H9 (cell line): ENCODE data around the gene UBE2B. TPM values are rescaled to one million over a fixed set of nuclear protein-coding genes. Genes with fewer than 3 reads are reported as not detected.

Experiments used
- DNase-seq: peaks from one replicate; pipeline ENCODE4 v3.0.0-alpha.2; 2017
- H2AFZ ChIP-seq: one replicate; pipeline ENCODE4 v1.6.1; 2013; ENCODE audit warnings: mild to moderate bottlenecking, low read length, control low read depth, moderate library complexity
- H2AK5ac ChIP-seq: 2 replicates; pipeline ENCODE4 v1.6.1; 2013; ENCODE audit warnings: low read length, control low read depth, mixed read lengths; ENCODE audit not compliant: insufficient read length
- H2BK120ac ChIP-seq: one replicate; pipeline ENCODE4 v1.6.1; 2013; ENCODE audit warnings: low read depth, mild to moderate bottlenecking, low read length, control low read depth, inconsistent platforms; ENCODE audit not compliant: poor library complexity, severe bottlenecking
- H2BK12ac ChIP-seq: 2 replicates; pipeline ENCODE4 v1.6.1; 2013; ENCODE audit warnings: low read length, control low read depth, mixed read lengths, low read depth; ENCODE audit not compliant: insufficient read length
- H2BK15ac ChIP-seq: 2 replicates; pipeline ENCODE4 v1.6.1; 2013; ENCODE audit warnings: low read depth, low read length, control low read depth
- H2BK20ac ChIP-seq: one replicate; pipeline ENCODE4 v1.6.1; 2013; ENCODE audit warnings: low read depth, mild to moderate bottlenecking, low read length, control low read depth, inconsistent platforms; ENCODE audit not compliant: poor library complexity, severe bottlenecking
- H2BK5ac ChIP-seq: 2 replicates; pipeline ENCODE4 v1.6.1; 2013; ENCODE audit warnings: low read length, control low read depth, mixed read lengths; ENCODE audit not compliant: insufficient read length
- H3K14ac ChIP-seq: 2 replicates; pipeline ENCODE4 v1.6.1; 2013; ENCODE audit warnings: low read length, control low read depth; ENCODE audit not compliant: insufficient read depth
- H3K18ac ChIP-seq: 2 replicates; pipeline ENCODE4 v1.6.1; 2013; ENCODE audit warnings: low read depth, mild to moderate bottlenecking, mixed read lengths, low read length, control low read depth; ENCODE audit not compliant: insufficient read length
- H3K23ac ChIP-seq: 2 replicates; pipeline ENCODE4 v1.6.1; 2013; ENCODE audit warnings: low read length, control low read depth, mixed read lengths, low read depth; ENCODE audit not compliant: insufficient read length
- H3K23me2 ChIP-seq: 2 replicates; pipeline ENCODE4 v1.6.1; 2013; ENCODE audit warnings: low read depth, mild to moderate bottlenecking, mixed read lengths, low read length, control low read depth; ENCODE audit not compliant: insufficient read length, poor library complexity, severe bottlenecking
- H3K27ac ChIP-seq: 2 replicates; pipeline ENCODE4 v1.5.1; 2013; ENCODE audit warnings: low read length, control low read depth, mixed read lengths, low read depth; ENCODE audit not compliant: insufficient read length
- H3K27me3 ChIP-seq: 2 replicates; pipeline ENCODE4 v1.6.1; 2013; ENCODE audit warnings: low read length, control low read depth, inconsistent platforms; ENCODE audit not compliant: insufficient read depth
- H3K4ac ChIP-seq: 2 replicates; pipeline ENCODE4 v1.6.1; 2013; ENCODE audit warnings: low read depth, mild to moderate bottlenecking, control low read depth, inconsistent platforms, low read length, moderate library complexity
- H3K4me1 ChIP-seq: 2 replicates; pipeline ENCODE4 v1.6.1; 2013; ENCODE audit warnings: low read length, control low read depth, inconsistent platforms; ENCODE audit not compliant: insufficient read depth
- H3K4me2 ChIP-seq: 2 replicates; pipeline ENCODE4 v1.6.1; 2013; ENCODE audit warnings: low read length, control low read depth, mixed read lengths; ENCODE audit not compliant: insufficient read length, insufficient read depth
- H3K56ac ChIP-seq: 2 replicates; pipeline ENCODE4 v1.6.1; 2013; ENCODE audit warnings: low read depth, mild to moderate bottlenecking, mixed read lengths, low read length, control low read depth; ENCODE audit not compliant: insufficient read length
- H3K79me1 ChIP-seq: 2 replicates; pipeline ENCODE4 v1.6.1; 2013; ENCODE audit warnings: low read depth, mild to moderate bottlenecking, moderate library complexity, low read length, control low read depth, inconsistent platforms; ENCODE audit not compliant: insufficient read depth, poor library complexity, severe bottlenecking
- H3K79me2 ChIP-seq: 2 replicates; pipeline ENCODE4 v1.6.1; 2013; ENCODE audit warnings: low read length, control low read depth, inconsistent platforms; ENCODE audit not compliant: insufficient read depth
- H3K9ac ChIP-seq: 2 replicates; pipeline ENCODE4 v1.6.1; 2013; ENCODE audit warnings: low read length, control low read depth, mixed read lengths; ENCODE audit not compliant: insufficient read length; ENCODE audit errors: extremely low read depth
- H3K9me3 ChIP-seq: one replicate; pipeline ENCODE4 v1.6.1; 2013; ENCODE audit warnings: low read depth, low read length, inconsistent platforms; ENCODE audit not compliant: control insufficient read depth
- H3T11ph ChIP-seq: one replicate; pipeline ENCODE4 v1.6.1; 2013; ENCODE audit warnings: mild to moderate bottlenecking, low read length, control low read depth, inconsistent platforms
- H4K20me1 ChIP-seq: one replicate; pipeline ENCODE4 v1.6.1; 2013; ENCODE audit not compliant: control insufficient read depth, insufficient read length, insufficient read depth
- H4K5ac ChIP-seq: 2 replicates; pipeline ENCODE4 v1.6.1; 2013; ENCODE audit warnings: low read depth, mild to moderate bottlenecking, mixed read lengths, low read length, control low read depth; ENCODE audit not compliant: insufficient read length
- H4K8ac ChIP-seq: replicated peaks from 2 replicates; pipeline ENCODE4 v1.6.1; 2013; ENCODE audit warnings: low read length, control low read depth, mixed read lengths, low read depth; ENCODE audit not compliant: insufficient read length
- H4K91ac ChIP-seq: 2 replicates; pipeline ENCODE4 v1.6.1; 2013; ENCODE audit warnings: low read depth, mild to moderate bottlenecking, moderate library complexity, mixed read lengths, low read length, control low read depth; ENCODE audit not compliant: insufficient read length
- H3K27ac Mint-ChIP-seq, 3 experiments: 2 replicates in 2 of 3; 3 replicates in 1 of 3; pipeline ENCODE4 v1.8.0; 2020 to 2021; ENCODE audit warnings: mixed read lengths in 3 of 3, mild to moderate bottlenecking in 1 of 3, moderate library complexity in 1 of 3
- H3K27me3 Mint-ChIP-seq: 2 replicates; pipeline ENCODE4 v1.8.0; 2021; ENCODE audit warnings: low read depth, mild to moderate bottlenecking, moderate library complexity, mixed read lengths
- H3K36me3 Mint-ChIP-seq, 3 experiments: 2 replicates in 2 of 3; 3 replicates in 1 of 3; pipeline ENCODE4 v1.8.0; 2020 to 2021; ENCODE audit warnings: low read depth in 3 of 3, mixed read lengths in 3 of 3; ENCODE audit not compliant: insufficient read depth in 1 of 3
- H3K4me1 Mint-ChIP-seq, 2 experiments: 2 replicates each; pipeline ENCODE4 v1.8.0; 2020; ENCODE audit warnings: mixed read lengths in 2 of 2
- H3K4me3 Mint-ChIP-seq, 2 experiments: 2 replicates in 1 of 2; 3 replicates in 1 of 2; pipeline ENCODE4 v1.8.0; 2020 to 2021; ENCODE audit warnings: mild to moderate bottlenecking in 2 of 2, mixed read lengths in 2 of 2, moderate library complexity in 1 of 2
- H3K9me3 Mint-ChIP-seq, 2 experiments: 2 replicates in 1 of 2; 3 replicates in 1 of 2; pipeline ENCODE4 v1.8.0; 2020; ENCODE audit warnings: mild to moderate bottlenecking in 2 of 2, mixed read lengths in 2 of 2, moderate library complexity in 1 of 2
- CTCF ChIP-seq: fragments of 200-600 bp; sonication (generic); conservative IDR thresholded peaks from 3 replicates; pipeline ENCODE4 v1.8.0; 2021; ENCODE audit warnings: antibody characterized with exemption, mild to moderate bottlenecking
- WGBS: extraction: QIAGEN DNeasy Blood & Tissue Kit; methylation state at CpG from one replicate; pipeline ENCODE4 v1.1.7; 2013; ENCODE audit warnings: missing lambda C conversion rate, low lambda C conversion rate, mixed read lengths; ENCODE audit not compliant: insufficient read length; ENCODE audit errors: extremely low coverage; 5-methylcytosine and 5-hydroxymethylcytosine counted together
- total RNA-seq: library from RNA; stranded (reverse); gene quantifications from 2 replicates; pipeline ENCODE4 v1.2.1, GENCODE V29; 2021

Gene UBE2B
- total RNA-seq, 1 experiment from 2014 or later: 50.3 TPM

GRCh38 chr5:134409321-134409720 lies 38.0 kb downstream of the UBE2B start:
- Histone ChIP-seq H3K18ac (no peak overlapping the region), H2BK20ac (no peak overlapping the region), H4K5ac (no peak overlapping the region), H3K79me1 (peaks cover 5% of the 10 kb centered on the region), H3K23me2 (peaks cover 8% of the 10 kb centered on the region), H2AK5ac (no peak overlapping the region), H3K56ac (no peak overlapping the region), H3K4ac (no peak overlapping the region), H3K27ac (no peak overlapping the region), H3K23ac (no peak overlapping the region), H3K9ac (no peak overlapping the region), H2BK120ac (no peak overlapping the region), H4K91ac (no peak overlapping the region), H3K4me1 (no peaks in the 10 kb centered on the region; the same call in 1 of the 2 replicates), H3K14ac (no peak overlapping the region), H2BK15ac (no peak overlapping the region), H3K4me2 (no peak overlapping the region), H4K8ac (no peak overlapping the region), H2BK5ac (no peak overlapping the region), H3K27me3 (no peaks in the 10 kb centered on the region), H3T11ph (no peak overlapping the region), H2AFZ (no peak overlapping the region), H3K9me3 (no peaks in the 10 kb centered on the region), H4K20me1 (no peaks in the 10 kb centered on the region), H2BK12ac (no peak overlapping the region), H3K79me2 (peaks cover 8% of the 10 kb centered on the region; the same call in 1 of the 2 replicates)
- H3K27ac Mint-ChIP-seq: no peak overlapping the region; a peak in 3 of 7 replicates
- DNase-seq: no peak
- 0 out of 5 replicates have a peak overlapping the region, but pooled peaks of 1 of the 2 experiments have one; percentile 1 for H3K4me3 Mint-ChIP-seq
- no peaks in the 10 kb centered on the region for H3K9me3 Mint-ChIP-seq
- H3K27me3 Mint-ChIP-seq: no peaks in the 10 kb centered on the region
- peaks cover 9 to 31% (median 25%) of the 10 kb centered on the region in 3 experiments; a peak in 6 of 7 replicates for H3K36me3 Mint-ChIP-seq
- no peak for TF ChIP-seq CTCF
- no CpG with 5 or more reads among the region's 6 CpGs for WGBS
- H3K4me1 Mint-ChIP-seq: peaks cover 36 to 38% of the 10 kb centered on the region in 2 experiments
